HG03571 (cell line): Measurements from ENCODE around the gene CYP2E1.
"Not testable (repeated sequence)": the region's sequence is repeated elsewhere in the genome, so short reads cannot be mapped to it uniquely, and the experiment has no call there.

Experiments
- ATAC-seq: cut with Tn5 transposase; IDR thresholded peaks from one replicate; pipeline ENCODE4 v1.9.1; 2021; ENCODE audit not compliant: unreplicated experiment

The CYP2E1 gene

GRCh38 chr10:133568831-133569527 lies 41.8 kb downstream of the CYP2E1 start:
- ATAC-seq = not testable (repeated sequence)

- not testable (repeated sequence) for ATAC-seq
Observed at GRCh38 chr10:133569801-133570200, 42.6 kb downstream of the CYP2E1 start.

GRCh38 chr10:133572055-133572454 lies 44.9 kb downstream of the CYP2E1 start:
- ATAC-seq = not testable (repeated sequence)

- ATAC-seq = not testable (repeated sequence)
Observed at GRCh38 chr10:133573460-133573859, 46.3 kb downstream of the CYP2E1 start.

GRCh38 chr10:133577037-133577436 lies 49.9 kb downstream of the CYP2E1 start:
- not testable (repeated sequence) for ATAC-seq
